ENCODE results near the gene SLAMF8.

SLAMF8 gene

GRCh38 chr1:159829273-159829634 lies 2.6 kb downstream of the SLAMF8 start:
- no peak for TF ChIP-seq ZNF274 (IDR thresholded peaks at IDR 0.05; ENCODE audit: low read depth, low read length)
- no peak overlapping the region for H3K4me3 ChIP-seq (ENCODE audit: low read length)

- no peak overlapping the region for H3K4me3 ChIP-seq (ENCODE audit: low read length)
- TF ChIP-seq ZNF274 (IDR thresholded peaks at IDR 0.05; ENCODE audit: low read depth, low read length) = no peak
Measured at GRCh38 chr1:159829822-159830465, 3.3 kb downstream of the SLAMF8 start.

DNA sequence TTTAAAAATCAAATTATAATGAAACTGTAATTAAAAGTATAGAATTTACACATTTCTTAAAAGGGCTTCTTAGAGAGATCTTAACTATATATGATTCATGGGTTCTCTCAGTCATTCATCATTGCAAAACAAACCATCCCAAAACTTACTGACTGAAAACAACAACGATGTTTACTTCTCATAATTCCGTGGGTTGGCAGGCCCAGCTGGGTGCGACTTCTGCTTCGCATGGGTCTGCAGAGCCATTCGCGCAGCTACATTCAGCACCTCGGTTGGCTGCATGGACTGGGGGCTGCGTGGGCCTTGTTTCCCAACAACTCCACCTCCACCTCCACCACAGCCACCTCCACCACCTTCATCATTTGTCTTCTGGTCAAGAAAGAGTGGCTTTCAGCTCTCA lies 4.0 kb downstream of the SLAMF8 start:
- no peak for TF ChIP-seq ZNF274 (IDR thresholded peaks at IDR 0.05; ENCODE audit: low read depth, low read length)
- H3K4me3 ChIP-seq (ENCODE audit: low read length) = no peak overlapping the region

- no peak for TF ChIP-seq ZNF274 (IDR thresholded peaks at IDR 0.05; ENCODE audit: low read depth, low read length)
- H3K4me3 ChIP-seq (ENCODE audit: low read length) = no peak overlapping the region
Measured at GRCh38 chr1:159831412-159832141, 4.9 kb downstream of the SLAMF8 start.

DNA sequence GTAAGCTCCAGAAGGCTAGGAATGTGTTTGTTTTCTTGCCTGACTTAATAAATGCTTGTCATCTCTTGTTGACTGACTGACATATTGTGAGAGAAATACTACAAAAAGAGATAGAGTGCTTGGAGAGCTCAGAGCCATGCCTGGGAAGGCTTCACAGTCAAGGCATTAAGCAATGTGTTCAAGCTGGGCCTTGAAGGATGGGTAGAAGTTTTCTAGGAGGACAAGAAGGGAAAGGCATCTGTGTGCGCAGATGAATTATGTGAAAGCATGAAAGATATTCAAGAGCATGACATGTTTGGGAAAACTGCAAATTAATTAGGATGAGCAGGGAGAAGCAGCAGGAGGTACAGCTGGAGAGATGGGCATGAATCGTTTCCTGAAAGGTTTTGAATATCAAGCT lies 5.6 kb downstream of the SLAMF8 start:
- no peak for TF ChIP-seq ZNF274 (IDR thresholded peaks at IDR 0.05; ENCODE audit: low read depth, low read length)
- no peak overlapping the region for H3K4me3 ChIP-seq (ENCODE audit: low read length)

GRCh38 chr1:159835356-159835755 lies 8.7 kb downstream of the SLAMF8 start:
- TF ChIP-seq ZNF274 (IDR thresholded peaks at IDR 0.05; ENCODE audit: low read depth, low read length) = no peak
- no peak overlapping the region for H3K4me3 ChIP-seq (ENCODE audit: low read length)

DNA sequence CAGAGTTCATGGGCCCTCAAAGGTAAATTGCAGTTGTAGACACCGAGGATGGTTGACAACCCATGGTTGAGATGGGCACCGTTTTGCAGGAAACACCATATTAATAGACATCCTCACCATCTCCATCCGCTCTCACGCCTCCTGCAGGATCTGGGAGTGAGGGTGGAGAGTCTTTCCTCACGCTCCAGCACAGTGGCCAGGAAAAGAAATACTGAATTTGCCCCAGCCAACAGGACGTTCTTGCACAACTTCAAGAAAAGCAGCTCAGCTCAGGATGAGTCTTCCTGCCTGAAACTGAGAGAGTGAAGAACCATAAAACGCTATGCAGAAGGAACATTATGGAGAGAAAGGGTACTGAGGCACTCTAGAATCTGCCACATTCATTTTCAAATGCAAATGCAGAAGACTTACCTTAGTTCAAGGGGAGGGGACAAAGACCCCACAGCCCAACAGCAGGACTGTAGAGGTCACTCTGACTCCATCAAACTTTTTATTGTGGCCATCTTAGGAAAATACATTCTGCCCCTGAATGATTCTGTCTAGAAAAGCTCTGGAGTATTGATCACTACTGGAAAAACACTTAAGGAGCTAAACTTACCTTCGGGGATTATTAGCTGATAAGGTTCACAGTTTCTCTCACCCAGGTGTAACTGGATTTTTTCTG lies 9.3 kb downstream of the SLAMF8 start:
- TF ChIP-seq ZNF274 (IDR thresholded peaks at IDR 0.05; ENCODE audit: low read depth, low read length) = no peak
- H3K4me3 ChIP-seq (ENCODE audit: low read length) = no peak overlapping the region

DNA sequence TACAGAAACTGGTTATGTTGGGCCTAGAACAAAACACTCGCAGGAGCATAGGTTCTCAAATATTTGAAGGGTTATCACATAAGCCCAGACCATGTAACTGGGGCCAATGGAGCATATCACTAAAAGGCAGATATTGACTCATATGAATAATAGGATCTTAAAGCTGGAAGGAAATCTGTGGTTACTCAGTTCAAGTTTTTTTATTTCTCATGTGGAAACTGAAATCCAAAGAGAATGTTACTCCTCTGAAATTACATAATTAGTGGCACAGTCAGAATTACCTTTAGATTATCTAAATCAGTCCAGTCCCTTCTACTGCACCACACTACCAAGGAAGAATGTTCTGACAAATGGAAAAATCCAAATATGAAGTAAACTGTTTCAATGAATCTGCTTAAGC lies 12.0 kb downstream of the SLAMF8 start:
- no peak overlapping the region for H3K4me3 ChIP-seq (ENCODE audit: low read length)
- TF ChIP-seq ZNF274 (IDR thresholded peaks at IDR 0.05; ENCODE audit: low read depth, low read length) = no peak

DNA sequence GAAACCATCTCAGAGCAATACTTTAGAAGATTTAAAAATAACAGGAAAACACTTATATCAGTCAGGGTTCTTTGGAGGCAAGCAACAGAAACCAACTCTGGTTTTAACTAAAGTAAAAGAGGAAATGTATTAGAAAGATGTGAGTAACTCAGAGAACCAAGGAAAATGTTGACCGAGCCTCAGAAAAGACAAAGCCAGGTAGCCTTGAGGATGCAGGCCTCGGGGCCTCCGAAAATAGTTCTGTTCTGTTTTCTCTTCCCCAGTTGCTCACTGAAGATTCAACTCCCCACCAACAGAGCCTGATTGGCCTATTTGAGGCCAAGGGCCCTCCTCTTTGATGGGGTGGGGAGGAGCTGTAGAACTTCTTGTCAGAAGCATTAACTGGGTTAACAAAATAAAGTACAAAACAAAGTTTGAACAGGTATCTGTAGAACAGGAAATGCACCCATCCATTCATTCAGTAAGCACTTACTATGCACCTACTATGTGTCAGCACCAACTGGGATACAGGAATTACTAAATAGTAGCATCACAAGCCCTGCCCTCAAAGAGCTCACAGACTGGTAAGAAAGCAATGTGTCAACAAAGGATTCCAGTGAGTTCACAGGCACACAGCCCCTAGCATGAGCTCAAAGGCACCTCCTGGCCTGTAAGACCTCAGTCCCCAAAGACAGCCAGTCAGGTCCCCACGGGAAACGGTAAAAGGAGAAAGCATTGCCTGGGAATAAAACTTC lies 12.6 kb downstream of the SLAMF8 start:
- TF ChIP-seq ZNF274 (IDR thresholded peaks at IDR 0.05; ENCODE audit: low read depth, low read length) = no peak
- H3K4me3 ChIP-seq (ENCODE audit: low read length) = no peak overlapping the region

DNA sequence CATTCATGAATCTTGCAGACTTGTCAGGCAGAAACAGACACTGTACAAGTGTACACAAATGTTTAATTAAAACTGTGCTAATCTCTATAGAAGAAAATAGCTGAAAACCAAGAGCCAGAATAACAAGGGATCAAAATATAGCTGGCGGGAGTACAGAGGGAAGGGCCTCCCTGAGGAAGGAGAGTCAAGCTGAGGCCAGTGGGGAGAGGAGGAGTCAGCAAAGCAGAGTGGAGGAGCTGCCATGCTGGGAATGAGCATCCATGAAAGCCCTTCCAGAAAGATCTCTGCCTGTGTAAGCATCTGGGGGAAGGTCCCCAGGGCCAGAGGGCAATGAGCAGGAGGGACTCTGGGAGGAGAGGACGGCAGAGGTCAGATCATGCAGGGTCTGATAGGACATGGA lies 15.1 kb downstream of the SLAMF8 start:
- H3K4me3 ChIP-seq (ENCODE audit: low read length) = no peak overlapping the region
- TF ChIP-seq ZNF274 (IDR thresholded peaks at IDR 0.05; ENCODE audit: low read depth, low read length) = no peak

DNA sequence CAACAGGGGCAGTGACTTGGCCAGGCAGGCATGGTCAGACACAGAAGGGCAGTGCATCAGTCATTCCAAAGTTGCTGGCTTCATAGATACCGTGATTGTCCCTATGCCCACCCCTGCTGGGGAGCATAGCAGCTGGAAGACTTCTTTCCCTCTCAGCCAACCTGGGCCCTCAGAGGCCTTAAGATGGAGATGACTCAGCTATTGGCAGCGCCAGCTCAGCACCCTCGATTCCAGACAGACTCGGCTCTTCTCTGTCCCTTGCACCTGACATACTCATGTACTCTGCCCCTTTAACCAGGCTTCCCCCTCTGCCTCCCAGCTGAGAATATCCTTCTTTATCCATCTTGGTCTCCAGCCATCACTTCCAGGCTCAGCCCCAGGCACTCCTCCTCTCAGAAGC lies 16.8 kb downstream of the SLAMF8 start:
- no peak overlapping the region for H3K4me3 ChIP-seq (ENCODE audit: low read length)
- TF ChIP-seq ZNF274 (IDR thresholded peaks at IDR 0.05; ENCODE audit: low read depth, low read length) = no peak

GRCh38 chr1:159845751-159846629 lies 19.3 kb downstream of the SLAMF8 start:
- no peak overlapping the region for H3K4me3 ChIP-seq (ENCODE audit: low read length)
- TF ChIP-seq ZNF274 (IDR thresholded peaks at IDR 0.05; ENCODE audit: low read depth, low read length) = no peak

DNA sequence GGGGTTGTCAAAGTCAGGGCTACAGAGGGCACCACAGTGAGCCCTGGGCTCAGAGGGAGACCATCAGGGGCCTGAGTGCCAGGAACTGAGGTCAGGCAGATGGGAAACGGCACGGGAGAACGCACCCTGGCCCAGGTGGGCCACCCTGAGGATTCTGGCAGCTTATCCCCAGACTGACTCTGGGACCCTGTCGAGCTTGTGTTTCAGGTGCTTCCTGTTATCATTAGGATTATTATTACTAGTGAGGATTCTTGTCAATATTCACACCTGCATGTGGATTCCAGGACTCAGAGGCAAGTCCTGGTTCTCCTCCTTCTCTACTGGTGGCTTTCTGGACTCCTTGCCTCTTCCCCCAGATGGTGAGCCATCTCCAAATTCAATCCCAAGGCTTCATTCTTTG lies 20.6 kb downstream of the SLAMF8 start:
- TF ChIP-seq ZNF274 (IDR thresholded peaks at IDR 0.05; ENCODE audit: low read depth, low read length) = no peak
- H3K4me3 ChIP-seq (ENCODE audit: low read length) = no peak overlapping the region

GRCh38 chr1:159848326-159848725 lies 21.7 kb downstream of the SLAMF8 start:
- H3K4me3 ChIP-seq (ENCODE audit: low read length) = no peak overlapping the region
- no peak for TF ChIP-seq ZNF274 (IDR thresholded peaks at IDR 0.05; ENCODE audit: low read depth, low read length)
